ENCODE data around the gene PDGFC.
"Not testable (repeated sequence)": the region's sequence is repeated elsewhere in the genome, so short reads cannot be mapped to it uniquely, and the experiment has no call there.

Gene PDGFC

GRCh38 chr4:156950948-156951347 lies 20.7 kb downstream of the PDGFC start:
- no peak for DNase-seq (ENCODE audit: low read depth in 2 of 2)

- no peak for DNase-seq (ENCODE audit: low read depth in 2 of 2)
Observed at GRCh38 chr4:156950090-156950489, 21.5 kb downstream of the PDGFC start.

GRCh38 chr4:156949373-156949814 lies 22.2 kb downstream of the PDGFC start:
- DNase-seq (ENCODE audit: low read depth in 2 of 2): no peak

- DNase-seq (ENCODE audit: low read depth in 2 of 2): no peak
Observed at GRCh38 chr4:156948738-156949137, 22.9 kb downstream of the PDGFC start.

GRCh38 chr4:156948133-156948532 lies 23.5 kb downstream of the PDGFC start:
- no peak for DNase-seq (ENCODE audit: low read depth in 2 of 2)

- no peak for DNase-seq (ENCODE audit: low read depth in 2 of 2)
Observed at GRCh38 chr4:156946516-156947424, 24.8 kb downstream of the PDGFC start.

- no peak for DNase-seq (ENCODE audit: low read depth in 2 of 2)
Observed at GRCh38 chr4:156945532-156945931, 26.1 kb downstream of the PDGFC start.

- DNase-seq (ENCODE audit: low read depth in 2 of 2): no peak
Observed at GRCh38 chr4:156942991-156943390, 28.6 kb downstream of the PDGFC start.

- no peak for DNase-seq (ENCODE audit: low read depth in 2 of 2)
Observed at GRCh38 chr4:156941940-156942548, 29.6 kb downstream of the PDGFC start.

- DNase-seq (ENCODE audit: low read depth in 2 of 2): no peak
Observed at GRCh38 chr4:156939801-156940200, 31.8 kb downstream of the PDGFC start.

- DNase-seq (ENCODE audit: low read depth in 2 of 2): no peak
Observed at GRCh38 chr4:156939139-156939538, 32.5 kb downstream of the PDGFC start.

- no peak for DNase-seq (ENCODE audit: low read depth in 2 of 2)
Observed at GRCh38 chr4:156934259-156934635, 37.4 kb downstream of the PDGFC start.

- DNase-seq (ENCODE audit: low read depth in 2 of 2): no peak
Observed at GRCh38 chr4:156933633-156934258, 37.9 kb downstream of the PDGFC start.

- not testable (repeated sequence) for DNase-seq (ENCODE audit: low read depth in 2 of 2)
Observed at GRCh38 chr4:156932360-156932759, 39.2 kb downstream of the PDGFC start.

- DNase-seq (ENCODE audit: low read depth in 2 of 2): no peak
Observed at GRCh38 chr4:156931267-156931666, 40.3 kb downstream of the PDGFC start.

- no peak for DNase-seq (ENCODE audit: low read depth in 2 of 2)
Observed at GRCh38 chr4:156929386-156930105, 42.1 kb downstream of the PDGFC start.

- DNase-seq (ENCODE audit: low read depth in 2 of 2): no peak
Observed at GRCh38 chr4:156924774-156925315, 46.8 kb downstream of the PDGFC start.

- DNase-seq (ENCODE audit: low read depth in 2 of 2): no peak
Observed at GRCh38 chr4:156923525-156923924, 48.1 kb downstream of the PDGFC start.

- DNase-seq (ENCODE audit: low read depth in 2 of 2): no peak
Observed at GRCh38 chr4:156915221-156915620, 56.4 kb downstream of the PDGFC start.

- DNase-seq (ENCODE audit: low read depth in 2 of 2): no peak
Observed at GRCh38 chr4:156913234-156913633, 58.4 kb downstream of the PDGFC start.

- DNase-seq (ENCODE audit: low read depth in 2 of 2): no peak
Observed at GRCh38 chr4:156909010-156909409, 62.6 kb downstream of the PDGFC start.

GRCh38 chr4:156906325-156906724 lies 65.3 kb downstream of the PDGFC start:
- no peak for DNase-seq (ENCODE audit: low read depth in 2 of 2)
